ENCODE data around the gene SCAF8.

Gene SCAF8

DNA sequence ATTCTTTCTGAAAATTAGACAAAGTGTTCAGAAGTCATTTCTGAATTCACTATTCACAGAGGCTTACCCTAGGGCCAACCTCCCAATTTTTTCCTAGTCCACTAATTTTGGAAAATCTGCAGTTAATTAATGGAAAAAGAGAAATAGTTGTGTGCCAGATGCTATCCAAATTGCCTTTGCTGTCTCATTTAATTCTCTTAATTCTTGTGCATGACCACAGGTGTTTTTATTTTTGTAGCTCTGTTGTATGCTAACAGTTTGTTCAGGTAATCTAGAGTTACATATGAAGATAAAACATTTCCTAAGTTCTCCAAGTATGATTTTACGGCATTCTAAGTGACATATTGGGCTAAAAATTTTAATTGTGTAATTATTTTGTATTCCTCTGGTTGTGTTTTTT lies 96.8 kb downstream of the SCAF8 start:
- ChIA-PET CTCF (interaction anchor here (0.8 to 1.6 kb wide), 5 partner anchors 23 to 207 kb away, joined by 3 to 5 read pairs (median 3); no protein-coding TSS in a partner anchor), POLR2A (no interaction called here)
- TF ChIP-seq YY2 (tag by site-specific recombination; IDR thresholded peaks at IDR 0.05): no peak
- no peak for TF ChIP-seq ZNF558 (tag by site-specific recombination; IDR thresholded peaks at IDR 0.05)
- no peak for TF ChIP-seq ZNF843 (tag by site-specific recombination; IDR thresholded peaks at IDR 0.05)
- no peak for TF ChIP-seq PRDM6 (tag by site-specific recombination; IDR thresholded peaks at IDR 0.05)
- Histone ChIP-seq H3K27ac (ENCODE audit: extremely low read depth, low read depth, low read length) (no peak overlapping the region), H3K4me1 (ENCODE audit: control insufficient read depth, insufficient read depth, low read length) (peaks cover 2% of the 10 kb centered on the region; the same call in 1 of the 2 replicates), H3K36me3 (ENCODE audit: control insufficient read depth in 2 of 2, insufficient read depth in 1 of 2, low read length in 2 of 2) (peaks cover 54 to 72% of the 10 kb centered on the region in 2 experiments), H3K9me3 (ENCODE audit: control insufficient read depth, insufficient read depth, low read depth, low read length) (no peaks in the 10 kb centered on the region), H3K4me3 (ENCODE audit: low read depth, low read length) (no peak overlapping the region)

- Histone ChIP-seq H3K4me3 (ENCODE audit: low read depth, low read length) (no peak overlapping the region), H3K36me3 (ENCODE audit: control insufficient read depth in 2 of 2, insufficient read depth in 1 of 2, low read length in 2 of 2) (peaks cover 48 to 65% of the 10 kb centered on the region in 2 experiments), H3K4me1 (ENCODE audit: control insufficient read depth, insufficient read depth, low read length) (peaks cover 2% of the 10 kb centered on the region; the same call in 1 of the 2 replicates), H3K9me3 (ENCODE audit: control insufficient read depth, insufficient read depth, low read depth, low read length) (no peaks in the 10 kb centered on the region), H3K27ac (ENCODE audit: extremely low read depth, low read depth, low read length) (no peak overlapping the region)
- no peak for TF ChIP-seq ZNF157 (tag by site-specific recombination; IDR thresholded peaks at IDR 0.05)
- TF ChIP-seq ZNF433 (tag by site-specific recombination; IDR thresholded peaks at IDR 0.05; ENCODE audit: low read depth): no peak
- TF ChIP-seq ZNF692 (tag by site-specific recombination; IDR thresholded peaks at IDR 0.05): no peak
- TF ChIP-seq FEZF1 (tag by site-specific recombination; IDR thresholded peaks at IDR 0.05): no peak
- TF ChIP-seq ZNF585B (tag by site-specific recombination; IDR thresholded peaks at IDR 0.05): no peak
- no peak for TF ChIP-seq ZNF133 (tag by site-specific recombination; IDR thresholded peaks at IDR 0.05)
- no peak for TF ChIP-seq ZFP41 (tag by site-specific recombination; IDR thresholded peaks at IDR 0.05; ENCODE audit: borderline replicate concordance)
- no peak for TF ChIP-seq ZNF514 (tag by site-specific recombination; IDR thresholded peaks at IDR 0.05)
- TF ChIP-seq ZFP37 (tag by site-specific recombination; IDR thresholded peaks at IDR 0.05): no peak
- no peak for TF ChIP-seq ZFP3 (tag by site-specific recombination; IDR thresholded peaks at IDR 0.05; ENCODE audit: low read depth)
- no peak for TF ChIP-seq ZNF146 (tag by site-specific recombination; IDR thresholded peaks at IDR 0.05)
- ChIA-PET POLR2A (no interaction called here), CTCF (interaction anchor here (0.6 to 1.6 kb wide), 5 partner anchors 22 to 157 kb away, joined by 3 to 5 read pairs (median 3); no protein-coding TSS in a partner anchor)
Measured at GRCh38 chr6:154830771-154831170, 97.6 kb downstream of the SCAF8 start.

- Histone ChIP-seq H3K4me3 (ENCODE audit: low read depth, low read length) (no peak overlapping the region), H3K9me3 (ENCODE audit: control insufficient read depth, insufficient read depth, low read depth, low read length) (no peaks in the 10 kb centered on the region), H3K36me3 (ENCODE audit: control insufficient read depth in 2 of 2, insufficient read depth in 1 of 2, low read length in 2 of 2) (peaks cover 22 to 37% of the 10 kb centered on the region in 2 experiments), H3K27ac (ENCODE audit: extremely low read depth, low read depth, low read length) (no peak overlapping the region), H3K4me1 (ENCODE audit: control insufficient read depth, insufficient read depth, low read length) (peaks cover 7% of the 10 kb centered on the region; the same call in 1 of the 2 replicates)
- TF ChIP-seq EGR2 (tag by site-specific recombination; IDR thresholded peaks at IDR 0.05; ENCODE audit: low read depth) (no peak), SP2 (tag by site-specific recombination; IDR thresholded peaks at IDR 0.05) (no peak), ZNF341 (tag by site-specific recombination; IDR thresholded peaks at IDR 0.05; ENCODE audit: low read depth) (no peak), ZNF776 (tag by site-specific recombination; IDR thresholded peaks at IDR 0.05; ENCODE audit: borderline replicate concordance) (no peak)
- ChIA-PET CTCF (interaction anchor here (0.6 to 0.7 kb wide), 3 partner anchors 10 to 99 kb away, joined by 3 to 4 read pairs (median 3); no protein-coding TSS in a partner anchor), POLR2A (no interaction called here)
Measured at GRCh38 chr6:154835307-154835706, 102.1 kb downstream of the SCAF8 start.

All from HEK293 (cell line).